ENCODE measurements around the gene CHMP1B. TPM values are rescaled to one million over a fixed set of nuclear protein-coding genes. Genes with fewer than 3 reads are reported as not detected.

CHMP1B gene
- total RNA-seq, 1 donor = 63.7 TPM

DNA sequence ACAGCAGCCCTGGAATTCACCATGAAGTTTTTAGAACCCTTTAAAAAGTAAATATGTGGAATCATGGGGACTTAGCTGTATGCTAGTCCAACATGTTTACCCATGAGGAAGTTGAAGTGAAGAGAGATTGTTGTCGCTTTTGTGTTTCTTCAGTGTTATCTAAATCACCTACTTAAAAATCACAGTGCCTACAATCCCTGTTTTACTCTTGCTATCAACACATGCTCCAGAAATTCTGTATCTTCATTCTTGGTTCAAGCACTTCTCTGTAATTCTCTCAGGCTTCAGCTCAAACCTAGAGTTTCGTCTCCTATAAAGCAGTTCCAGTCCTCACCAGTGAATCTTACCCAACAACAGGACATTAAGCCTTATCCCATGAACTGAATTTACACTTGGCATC, 30.5 kb upstream of the CHMP1B start:
- H3K4me2 ChIP-seq (ENCODE audit: insufficient read depth, low read length) = no peak overlapping the region
- no peak overlapping the region for H2AFZ ChIP-seq (ENCODE audit: low read length)
- H3K9me3 ChIP-seq (ENCODE audit: low read depth, low read length) = no peaks in the 10 kb centered on the region
- H4K20me1 ChIP-seq (ENCODE audit: insufficient read depth, low read length) = no peaks in the 10 kb centered on the region
- H3K36me3 ChIP-seq (ENCODE audit: insufficient read depth, low read length) = no peaks in the 10 kb centered on the region
- peak; percentile 11 for DNase-seq (ENCODE audit: insufficient read length, low spot score, missing footprints)
- H3K79me2 ChIP-seq (ENCODE audit: insufficient read depth, low read length) = no peaks in the 10 kb centered on the region
- no peak overlapping the region for H3K27ac ChIP-seq (ENCODE audit: low read depth, low read length)
- TF ChIP-seq, protein P1, sequence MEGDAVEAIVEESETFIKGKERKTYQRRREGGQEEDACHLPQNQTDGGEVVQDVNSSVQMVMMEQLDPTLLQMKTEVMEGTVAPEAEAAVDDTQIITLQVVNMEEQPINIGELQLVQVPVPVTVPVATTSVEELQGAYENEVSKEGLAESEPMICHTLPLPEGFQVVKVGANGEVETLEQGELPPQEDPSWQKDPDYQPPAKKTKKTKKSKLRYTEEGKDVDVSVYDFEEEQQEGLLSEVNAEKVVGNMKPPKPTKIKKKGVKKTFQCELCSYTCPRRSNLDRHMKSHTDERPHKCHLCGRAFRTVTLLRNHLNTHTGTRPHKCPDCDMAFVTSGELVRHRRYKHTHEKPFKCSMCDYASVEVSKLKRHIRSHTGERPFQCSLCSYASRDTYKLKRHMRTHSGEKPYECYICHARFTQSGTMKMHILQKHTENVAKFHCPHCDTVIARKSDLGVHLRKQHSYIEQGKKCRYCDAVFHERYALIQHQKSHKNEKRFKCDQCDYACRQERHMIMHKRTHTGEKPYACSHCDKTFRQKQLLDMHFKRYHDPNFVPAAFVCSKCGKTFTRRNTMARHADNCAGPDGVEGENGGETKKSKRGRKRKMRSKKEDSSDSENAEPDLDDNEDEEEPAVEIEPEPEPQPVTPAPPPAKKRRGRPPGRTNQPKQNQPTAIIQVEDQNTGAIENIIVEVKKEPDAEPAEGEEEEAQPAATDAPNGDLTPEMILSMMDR (IDR thresholded peaks at IDR 0.05; ENCODE audit: extremely low read depth, low read depth, low read length) = no peak
- H3K4me1 ChIP-seq (ENCODE audit: insufficient read depth, low read length) = no peaks in the 10 kb centered on the region
- peaks cover 4% of the 10 kb centered on the region for H3K27me3 ChIP-seq (ENCODE audit: insufficient read depth, low read length)
- no peak overlapping the region for H3K4me3 ChIP-seq (ENCODE audit: insufficient read depth, low read length)

- no peaks in the 10 kb centered on the region for H3K79me2 ChIP-seq (ENCODE audit: insufficient read depth, low read length)
- no peak overlapping the region for H3K4me3 ChIP-seq (ENCODE audit: insufficient read depth, low read length)
- no peak for DNase-seq (ENCODE audit: insufficient read length, low spot score, missing footprints)
- H3K36me3 ChIP-seq (ENCODE audit: insufficient read depth, low read length) = no peaks in the 10 kb centered on the region
- peaks cover 4% of the 10 kb centered on the region for H3K27me3 ChIP-seq (ENCODE audit: insufficient read depth, low read length)
- no peak overlapping the region for H3K27ac ChIP-seq (ENCODE audit: low read depth, low read length)
- H3K4me1 ChIP-seq (ENCODE audit: insufficient read depth, low read length) = no peaks in the 10 kb centered on the region
- H3K9me3 ChIP-seq (ENCODE audit: low read depth, low read length) = no peaks in the 10 kb centered on the region
- H3K4me2 ChIP-seq (ENCODE audit: insufficient read depth, low read length) = no peak overlapping the region
- no peak overlapping the region for H2AFZ ChIP-seq (ENCODE audit: low read length)
- TF ChIP-seq, protein P1 (IDR thresholded peaks at IDR 0.05; ENCODE audit: extremely low read depth, low read depth, low read length) = no peak
- no peaks in the 10 kb centered on the region for H4K20me1 ChIP-seq (ENCODE audit: insufficient read depth, low read length)
Measured at GRCh38 chr18:11821208-11821607, 30.0 kb upstream of the CHMP1B start.

DNA sequence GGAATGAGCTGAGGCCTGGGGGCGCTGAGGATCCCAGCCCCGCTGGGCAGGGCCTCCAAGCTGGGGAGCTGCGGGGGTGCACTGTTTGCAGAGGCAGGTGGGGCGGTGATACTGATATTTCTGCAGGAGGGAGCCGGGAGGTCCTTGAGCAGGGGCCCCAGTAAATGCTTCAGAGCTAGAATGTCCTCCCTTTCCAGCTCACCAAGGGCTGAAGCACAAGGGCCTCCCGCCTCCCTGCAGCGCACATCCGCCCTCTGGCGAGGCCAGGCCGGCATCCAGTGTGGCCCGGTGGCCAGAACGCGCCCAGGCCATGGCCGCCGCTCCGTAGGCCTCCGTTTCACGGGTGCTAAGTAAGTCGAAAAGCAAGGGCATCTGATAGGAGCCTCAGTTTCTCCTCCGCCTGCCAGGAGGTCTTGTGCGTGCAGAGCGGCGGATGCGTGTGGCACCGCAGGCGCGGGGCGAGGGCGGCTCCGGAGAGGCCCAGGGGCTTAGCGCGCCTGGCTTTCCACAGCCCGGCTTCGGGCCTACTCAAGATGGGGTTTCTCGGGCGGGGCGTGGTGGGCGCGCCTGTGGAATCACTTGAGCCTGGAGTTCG, 29.5 kb upstream of the CHMP1B start:
- H3K27ac ChIP-seq (ENCODE audit: low read depth, low read length) = no peak overlapping the region
- H3K4me1 ChIP-seq (ENCODE audit: insufficient read depth, low read length) = no peaks in the 10 kb centered on the region
- H3K9me3 ChIP-seq (ENCODE audit: low read depth, low read length) = no peaks in the 10 kb centered on the region
- H3K4me3 ChIP-seq (ENCODE audit: insufficient read depth, low read length) = no peak overlapping the region
- DNase-seq (ENCODE audit: insufficient read length, low spot score, missing footprints) = no peak
- TF ChIP-seq, protein P1 (IDR thresholded peaks at IDR 0.05; ENCODE audit: extremely low read depth, low read depth, low read length) = no peak
- H3K36me3 ChIP-seq (ENCODE audit: insufficient read depth, low read length) = no peaks in the 10 kb centered on the region
- no peak overlapping the region for H2AFZ ChIP-seq (ENCODE audit: low read length)
- H3K27me3 ChIP-seq (ENCODE audit: insufficient read depth, low read length) = peaks cover 4% of the 10 kb centered on the region
- no peak overlapping the region for H3K4me2 ChIP-seq (ENCODE audit: insufficient read depth, low read length)
- H4K20me1 ChIP-seq (ENCODE audit: insufficient read depth, low read length) = no peaks in the 10 kb centered on the region
- no peaks in the 10 kb centered on the region for H3K79me2 ChIP-seq (ENCODE audit: insufficient read depth, low read length)

- H3K79me2 ChIP-seq (ENCODE audit: insufficient read depth, low read length) = no peaks in the 10 kb centered on the region
- H3K9me3 ChIP-seq (ENCODE audit: low read depth, low read length) = no peaks in the 10 kb centered on the region
- no peak overlapping the region for H3K4me3 ChIP-seq (ENCODE audit: insufficient read depth, low read length)
- no peak for DNase-seq (ENCODE audit: insufficient read length, low spot score, missing footprints)
- H3K36me3 ChIP-seq (ENCODE audit: insufficient read depth, low read length) = no peaks in the 10 kb centered on the region
- no peaks in the 10 kb centered on the region for H4K20me1 ChIP-seq (ENCODE audit: insufficient read depth, low read length)
- H3K27ac ChIP-seq (ENCODE audit: low read depth, low read length) = no peak overlapping the region
- TF ChIP-seq, protein P1 (IDR thresholded peaks at IDR 0.05; ENCODE audit: extremely low read depth, low read depth, low read length) = no peak
- H3K27me3 ChIP-seq (ENCODE audit: insufficient read depth, low read length) = peaks cover 3% of the 10 kb centered on the region
- H3K4me1 ChIP-seq (ENCODE audit: insufficient read depth, low read length) = no peaks in the 10 kb centered on the region
- H3K4me2 ChIP-seq (ENCODE audit: insufficient read depth, low read length) = no peak overlapping the region
- no peak overlapping the region for H2AFZ ChIP-seq (ENCODE audit: low read length)
Measured at GRCh38 chr18:11823545-11823944, 27.7 kb upstream of the CHMP1B start.
